GM12873 (cell line): Measurements from ENCODE around the gene SPTAN1.

Experiments used
- TF ChIP-seq, protein P1 (sequence below): IDR thresholded peaks from 2 replicates; pipeline ENCODE4 v1.5.1; 2012; ENCODE audit warnings: low read depth, mild to moderate bottlenecking, moderate library complexity, low read length, control low read depth; ENCODE audit not compliant: insufficient read depth; ENCODE audit errors: missing control alignments

Gene SPTAN1

GRCh38 chr9:128555180-128555721 is 2.9 kb downstream of the SPTAN1 start:
- TF ChIP-seq, protein P1, sequence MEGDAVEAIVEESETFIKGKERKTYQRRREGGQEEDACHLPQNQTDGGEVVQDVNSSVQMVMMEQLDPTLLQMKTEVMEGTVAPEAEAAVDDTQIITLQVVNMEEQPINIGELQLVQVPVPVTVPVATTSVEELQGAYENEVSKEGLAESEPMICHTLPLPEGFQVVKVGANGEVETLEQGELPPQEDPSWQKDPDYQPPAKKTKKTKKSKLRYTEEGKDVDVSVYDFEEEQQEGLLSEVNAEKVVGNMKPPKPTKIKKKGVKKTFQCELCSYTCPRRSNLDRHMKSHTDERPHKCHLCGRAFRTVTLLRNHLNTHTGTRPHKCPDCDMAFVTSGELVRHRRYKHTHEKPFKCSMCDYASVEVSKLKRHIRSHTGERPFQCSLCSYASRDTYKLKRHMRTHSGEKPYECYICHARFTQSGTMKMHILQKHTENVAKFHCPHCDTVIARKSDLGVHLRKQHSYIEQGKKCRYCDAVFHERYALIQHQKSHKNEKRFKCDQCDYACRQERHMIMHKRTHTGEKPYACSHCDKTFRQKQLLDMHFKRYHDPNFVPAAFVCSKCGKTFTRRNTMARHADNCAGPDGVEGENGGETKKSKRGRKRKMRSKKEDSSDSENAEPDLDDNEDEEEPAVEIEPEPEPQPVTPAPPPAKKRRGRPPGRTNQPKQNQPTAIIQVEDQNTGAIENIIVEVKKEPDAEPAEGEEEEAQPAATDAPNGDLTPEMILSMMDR, result no peak

DNA sequence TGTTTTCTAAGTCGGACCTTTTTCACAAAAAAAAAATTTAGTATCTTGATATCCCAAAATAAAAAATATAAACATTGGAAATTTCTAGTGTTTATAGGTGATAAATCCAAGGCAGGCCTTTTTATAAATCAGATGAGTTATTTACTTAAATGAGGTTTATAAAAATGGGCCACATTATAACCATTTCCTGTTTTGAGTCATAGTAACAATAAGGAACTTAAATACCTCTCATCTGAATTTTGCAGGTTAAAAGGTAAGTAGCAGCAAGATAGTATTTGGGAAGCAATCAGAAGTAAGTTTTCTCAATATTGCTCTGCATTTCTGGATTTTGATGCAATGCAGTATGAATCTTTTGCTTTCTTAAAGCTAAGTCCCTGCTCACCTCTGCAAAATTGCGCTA is 3.9 kb downstream of the SPTAN1 start:
- TF ChIP-seq, protein P1, result no peak

GRCh38 chr9:128556926-128557634 is 4.7 kb downstream of the SPTAN1 start:
- TF ChIP-seq, protein P1, result no peak

GRCh38 chr9:128558431-128559310 is 6.3 kb downstream of the SPTAN1 start:
- TF ChIP-seq, protein P1, result no peak

- TF ChIP-seq, protein P1, result no peak
Measured at GRCh38 chr9:128565578-128565977, 13.2 kb downstream of the SPTAN1 start.

GRCh38 chr9:128568470-128569078 is 16.2 kb downstream of the SPTAN1 start:
- TF ChIP-seq, protein P1, result no peak

GRCh38 chr9:128575469-128575868 is 23.1 kb downstream of the SPTAN1 start:
- TF ChIP-seq, protein P1, result no peak
